ENCODE measurements around the gene ABI3BP. TPM values are rescaled to one million over a fixed set of nuclear protein-coding genes. Genes with fewer than 3 reads are reported as not detected.

Gene ABI3BP
- polyA plus RNA-seq, 3 donors: not detected

DNA sequence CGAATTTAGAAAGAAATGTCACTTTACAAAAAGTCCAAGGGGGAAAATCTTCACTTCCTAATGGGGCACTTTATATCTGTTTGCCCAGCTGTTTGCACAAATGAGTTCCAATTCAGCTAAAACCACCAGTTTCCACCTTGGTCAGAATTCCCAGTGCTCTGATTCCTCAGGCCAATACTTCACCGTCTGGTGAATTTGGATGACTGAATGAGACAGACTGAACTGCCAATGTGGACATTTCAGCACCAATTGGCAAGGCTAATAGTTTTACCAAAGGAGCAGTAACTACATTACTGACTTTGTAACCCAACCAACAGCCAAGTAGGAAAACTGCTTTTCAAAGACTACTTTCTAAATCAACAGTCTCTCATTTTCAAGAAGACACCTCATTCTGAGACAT is 51.8 kb downstream of the ABI3BP start:
- no peak overlapping the region for H3K27ac ChIP-seq (ENCODE audit: low read depth in 1 of 2, low read length in 2 of 2)
- no peak overlapping the region for H3K9ac ChIP-seq (ENCODE audit: insufficient read depth, low read length, poor library complexity, severe bottlenecking)
- no peaks in the 10 kb centered on the region for H3K4me1 ChIP-seq (ENCODE audit: control insufficient read depth in 1 of 2, insufficient read depth in 2 of 2, low read length in 2 of 2)
- Mint-ChIP-seq H3K9me3 (peaks cover 0 to 5% (median 3%) of the 10 kb centered on the region in 7 donors), H3K4me3 (no peak overlapping the region), H3K36me3 (no peaks in the 10 kb centered on the region), H3K27me3 (ENCODE audit: low read depth in 3 of 3) (peaks cover 0 to 1% (median 0%) of the 10 kb centered on the region in 3 donors), H3K27ac (no peak overlapping the region), H3K4me1 (no peaks in the 10 kb centered on the region)
- intact Hi-C loops (cut with micrococcal nuclease): no loop called here
- no peak for DNase-seq
- WGBS (ENCODE audit: insufficient coverage): no CpG with 5 or more reads among the region's 2 CpGs
- H3K9me3 ChIP-seq (replicated peaks in 1 of 2; ENCODE audit: control insufficient read depth in 1 of 2, insufficient read depth in 1 of 2, low read length in 2 of 2): no peaks in the 10 kb centered on the region
- H4K20me1 ChIP-seq (ENCODE audit: insufficient read depth, low read length): no peaks in the 10 kb centered on the region
- no peak overlapping the region for H3K4me3 ChIP-seq (replicated peaks in 1 of 3; ENCODE audit: low read depth in 2 of 3, low read length in 3 of 3)
- TF ChIP-seq CTCF (IDR thresholded peaks at IDR 0.05): no peak
- H3K36me3 ChIP-seq (replicated peaks in 1 of 2; ENCODE audit: control insufficient read depth in 1 of 2, insufficient read depth in 2 of 2, low read length in 2 of 2): no peaks in the 10 kb centered on the region
- no peaks in the 10 kb centered on the region for H3K27me3 ChIP-seq (ENCODE audit: control insufficient read depth in 2 of 2, insufficient read depth in 2 of 2, low read length in 2 of 2)
- H3K79me2 ChIP-seq (ENCODE audit: insufficient read depth, low read length): no peaks in the 10 kb centered on the region
- H3K4me2 ChIP-seq (replicated peaks; ENCODE audit: extremely low read depth, low read length, poor library complexity, severe bottlenecking): no peak overlapping the region
- H2AFZ ChIP-seq (ENCODE audit: insufficient read depth, low read depth, low read length, poor library complexity, severe bottlenecking): no peak overlapping the region

DNA sequence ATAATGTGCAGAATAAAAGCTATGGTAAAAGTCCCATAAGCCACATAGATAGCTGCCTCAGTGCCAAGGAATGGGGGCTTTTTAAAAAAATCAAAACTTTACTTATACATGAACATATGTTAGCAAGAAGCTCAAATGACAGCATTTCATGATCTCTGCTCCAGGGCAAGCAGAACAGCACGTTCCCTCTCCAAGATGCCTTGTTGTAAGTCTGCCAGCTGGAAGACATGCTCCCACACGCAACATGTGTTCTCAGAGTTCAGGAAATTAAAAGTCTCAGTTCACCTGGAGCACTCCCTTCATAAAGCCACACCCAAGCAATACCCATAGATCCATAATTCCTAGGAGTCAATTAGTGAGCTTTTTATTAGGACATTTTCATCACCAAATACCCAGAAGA is 52.2 kb downstream of the ABI3BP start:
- Histone ChIP-seq H3K4me1 (ENCODE audit: control insufficient read depth in 1 of 2, insufficient read depth in 2 of 2, low read length in 2 of 2) (no peaks in the 10 kb centered on the region), H3K79me2 (ENCODE audit: insufficient read depth, low read length) (no peaks in the 10 kb centered on the region), H3K9ac (ENCODE audit: insufficient read depth, low read length, poor library complexity, severe bottlenecking) (no peak overlapping the region), H3K4me2 (replicated peaks; ENCODE audit: extremely low read depth, low read length, poor library complexity, severe bottlenecking) (no peak overlapping the region), H3K9me3 (replicated peaks in 1 of 2; ENCODE audit: control insufficient read depth in 1 of 2, insufficient read depth in 1 of 2, low read length in 2 of 2) (no peaks in the 10 kb centered on the region), H2AFZ (ENCODE audit: insufficient read depth, low read depth, low read length, poor library complexity, severe bottlenecking) (no peak overlapping the region), H3K27me3 (ENCODE audit: control insufficient read depth in 2 of 2, insufficient read depth in 2 of 2, low read length in 2 of 2) (no peaks in the 10 kb centered on the region), H3K27ac (ENCODE audit: low read depth in 1 of 2, low read length in 2 of 2) (no peak overlapping the region), H3K36me3 (replicated peaks in 1 of 2; ENCODE audit: control insufficient read depth in 1 of 2, insufficient read depth in 2 of 2, low read length in 2 of 2) (no peaks in the 10 kb centered on the region), H4K20me1 (ENCODE audit: insufficient read depth, low read length) (no peaks in the 10 kb centered on the region), H3K4me3 (replicated peaks in 1 of 3; ENCODE audit: low read depth in 2 of 3, low read length in 3 of 3) (no peak overlapping the region)
- intact Hi-C loops (cut with micrococcal nuclease): no loop called here
- peaks cover 0 to 1% (median 0%) of the 10 kb centered on the region in 3 donors for H3K27me3 Mint-ChIP-seq (ENCODE audit: low read depth in 3 of 3)
- WGBS (ENCODE audit: insufficient coverage): 92% methylated on average over 2 of the region's 2 CpGs
- H3K4me1 Mint-ChIP-seq: no peaks in the 10 kb centered on the region
- peaks cover 0 to 5% (median 3%) of the 10 kb centered on the region in 7 donors for H3K9me3 Mint-ChIP-seq
- no peak for TF ChIP-seq CTCF (IDR thresholded peaks at IDR 0.05)
- H3K27ac Mint-ChIP-seq: no peak overlapping the region
- H3K4me3 Mint-ChIP-seq: no peak overlapping the region
- DNase-seq: no peak
- H3K36me3 Mint-ChIP-seq: no peaks in the 10 kb centered on the region

Measured in CD14-positive monocyte (primary cell).